H9 (cell line): Measurements from ENCODE around the gene RUNDC3A. TPM values are rescaled to one million over a fixed set of nuclear protein-coding genes. Genes with fewer than 3 reads are reported as not detected.

ENCODE experiments used
- DNase-seq: peaks from one replicate; pipeline ENCODE4 v3.0.0-alpha.2; 2017
- H2AFZ ChIP-seq: one replicate; pipeline ENCODE4 v1.6.1; 2013; ENCODE audit warnings: mild to moderate bottlenecking, low read length, control low read depth, moderate library complexity
- H2AK5ac ChIP-seq: 2 replicates; pipeline ENCODE4 v1.6.1; 2013; ENCODE audit warnings: low read length, control low read depth, mixed read lengths; ENCODE audit not compliant: insufficient read length
- H2BK120ac ChIP-seq: one replicate; pipeline ENCODE4 v1.6.1; 2013; ENCODE audit warnings: low read depth, mild to moderate bottlenecking, low read length, control low read depth, inconsistent platforms; ENCODE audit not compliant: poor library complexity, severe bottlenecking
- H2BK12ac ChIP-seq: 2 replicates; pipeline ENCODE4 v1.6.1; 2013; ENCODE audit warnings: low read length, control low read depth, mixed read lengths, low read depth; ENCODE audit not compliant: insufficient read length
- H2BK15ac ChIP-seq: 2 replicates; pipeline ENCODE4 v1.6.1; 2013; ENCODE audit warnings: low read depth, low read length, control low read depth
- H2BK20ac ChIP-seq: one replicate; pipeline ENCODE4 v1.6.1; 2013; ENCODE audit warnings: low read depth, mild to moderate bottlenecking, low read length, control low read depth, inconsistent platforms; ENCODE audit not compliant: poor library complexity, severe bottlenecking
- H2BK5ac ChIP-seq: 2 replicates; pipeline ENCODE4 v1.6.1; 2013; ENCODE audit warnings: low read length, control low read depth, mixed read lengths; ENCODE audit not compliant: insufficient read length
- H3K14ac ChIP-seq: 2 replicates; pipeline ENCODE4 v1.6.1; 2013; ENCODE audit warnings: low read length, control low read depth; ENCODE audit not compliant: insufficient read depth
- H3K18ac ChIP-seq: 2 replicates; pipeline ENCODE4 v1.6.1; 2013; ENCODE audit warnings: low read depth, mild to moderate bottlenecking, mixed read lengths, low read length, control low read depth; ENCODE audit not compliant: insufficient read length
- H3K23ac ChIP-seq: 2 replicates; pipeline ENCODE4 v1.6.1; 2013; ENCODE audit warnings: low read length, control low read depth, mixed read lengths, low read depth; ENCODE audit not compliant: insufficient read length
- H3K23me2 ChIP-seq: 2 replicates; pipeline ENCODE4 v1.6.1; 2013; ENCODE audit warnings: low read depth, mild to moderate bottlenecking, mixed read lengths, low read length, control low read depth; ENCODE audit not compliant: insufficient read length, poor library complexity, severe bottlenecking
- H3K27ac ChIP-seq: 2 replicates; pipeline ENCODE4 v1.5.1; 2013; ENCODE audit warnings: low read length, control low read depth, mixed read lengths, low read depth; ENCODE audit not compliant: insufficient read length
- H3K27me3 ChIP-seq: 2 replicates; pipeline ENCODE4 v1.6.1; 2013; ENCODE audit warnings: low read length, control low read depth, inconsistent platforms; ENCODE audit not compliant: insufficient read depth
- H3K4ac ChIP-seq: 2 replicates; pipeline ENCODE4 v1.6.1; 2013; ENCODE audit warnings: low read depth, mild to moderate bottlenecking, control low read depth, inconsistent platforms, low read length, moderate library complexity
- H3K4me1 ChIP-seq: 2 replicates; pipeline ENCODE4 v1.6.1; 2013; ENCODE audit warnings: low read length, control low read depth, inconsistent platforms; ENCODE audit not compliant: insufficient read depth
- H3K4me2 ChIP-seq: 2 replicates; pipeline ENCODE4 v1.6.1; 2013; ENCODE audit warnings: low read length, control low read depth, mixed read lengths; ENCODE audit not compliant: insufficient read length, insufficient read depth
- H3K56ac ChIP-seq: 2 replicates; pipeline ENCODE4 v1.6.1; 2013; ENCODE audit warnings: low read depth, mild to moderate bottlenecking, mixed read lengths, low read length, control low read depth; ENCODE audit not compliant: insufficient read length
- H3K79me1 ChIP-seq: 2 replicates; pipeline ENCODE4 v1.6.1; 2013; ENCODE audit warnings: low read depth, mild to moderate bottlenecking, moderate library complexity, low read length, control low read depth, inconsistent platforms; ENCODE audit not compliant: insufficient read depth, poor library complexity, severe bottlenecking
- H3K79me2 ChIP-seq: 2 replicates; pipeline ENCODE4 v1.6.1; 2013; ENCODE audit warnings: low read length, control low read depth, inconsistent platforms; ENCODE audit not compliant: insufficient read depth
- H3K9ac ChIP-seq: 2 replicates; pipeline ENCODE4 v1.6.1; 2013; ENCODE audit warnings: low read length, control low read depth, mixed read lengths; ENCODE audit not compliant: insufficient read length; ENCODE audit errors: extremely low read depth
- H3K9me3 ChIP-seq: one replicate; pipeline ENCODE4 v1.6.1; 2013; ENCODE audit warnings: low read depth, low read length, inconsistent platforms; ENCODE audit not compliant: control insufficient read depth
- H3T11ph ChIP-seq: one replicate; pipeline ENCODE4 v1.6.1; 2013; ENCODE audit warnings: mild to moderate bottlenecking, low read length, control low read depth, inconsistent platforms
- H4K20me1 ChIP-seq: one replicate; pipeline ENCODE4 v1.6.1; 2013; ENCODE audit not compliant: control insufficient read depth, insufficient read length, insufficient read depth
- H4K5ac ChIP-seq: 2 replicates; pipeline ENCODE4 v1.6.1; 2013; ENCODE audit warnings: low read depth, mild to moderate bottlenecking, mixed read lengths, low read length, control low read depth; ENCODE audit not compliant: insufficient read length
- H4K8ac ChIP-seq: replicated peaks from 2 replicates; pipeline ENCODE4 v1.6.1; 2013; ENCODE audit warnings: low read length, control low read depth, mixed read lengths, low read depth; ENCODE audit not compliant: insufficient read length
- H4K91ac ChIP-seq: 2 replicates; pipeline ENCODE4 v1.6.1; 2013; ENCODE audit warnings: low read depth, mild to moderate bottlenecking, moderate library complexity, mixed read lengths, low read length, control low read depth; ENCODE audit not compliant: insufficient read length
- H3K27ac Mint-ChIP-seq, 3 experiments: 2 replicates in 2 of 3; 3 replicates in 1 of 3; pipeline ENCODE4 v1.8.0; 2020 to 2021; ENCODE audit warnings: mixed read lengths in 3 of 3, mild to moderate bottlenecking in 1 of 3, moderate library complexity in 1 of 3
- H3K27me3 Mint-ChIP-seq: 2 replicates; pipeline ENCODE4 v1.8.0; 2021; ENCODE audit warnings: low read depth, mild to moderate bottlenecking, moderate library complexity, mixed read lengths
- H3K36me3 Mint-ChIP-seq, 3 experiments: 2 replicates in 2 of 3; 3 replicates in 1 of 3; pipeline ENCODE4 v1.8.0; 2020 to 2021; ENCODE audit warnings: low read depth in 3 of 3, mixed read lengths in 3 of 3; ENCODE audit not compliant: insufficient read depth in 1 of 3
- H3K4me1 Mint-ChIP-seq, 2 experiments: 2 replicates each; pipeline ENCODE4 v1.8.0; 2020; ENCODE audit warnings: mixed read lengths in 2 of 2
- H3K4me3 Mint-ChIP-seq, 2 experiments: 2 replicates in 1 of 2; 3 replicates in 1 of 2; pipeline ENCODE4 v1.8.0; 2020 to 2021; ENCODE audit warnings: mild to moderate bottlenecking in 2 of 2, mixed read lengths in 2 of 2, moderate library complexity in 1 of 2
- H3K9me3 Mint-ChIP-seq, 2 experiments: 2 replicates in 1 of 2; 3 replicates in 1 of 2; pipeline ENCODE4 v1.8.0; 2020; ENCODE audit warnings: mild to moderate bottlenecking in 2 of 2, mixed read lengths in 2 of 2, moderate library complexity in 1 of 2
- WGBS: extraction: QIAGEN DNeasy Blood & Tissue Kit; methylation state at CpG from one replicate; pipeline ENCODE4 v1.1.7; 2013; ENCODE audit warnings: missing lambda C conversion rate, low lambda C conversion rate, mixed read lengths; ENCODE audit not compliant: insufficient read length; ENCODE audit errors: extremely low coverage; 5-methylcytosine and 5-hydroxymethylcytosine counted together
- long read RNA-seq: library from polyadenylated mRNA; unstranded; transcript quantifications from one replicate; pipeline ENCODE4 v2.0.0, GENCODE V29; 2020
- total RNA-seq: library from RNA; stranded (reverse); gene quantifications from 2 replicates; pipeline ENCODE4 v1.2.1, GENCODE V29; 2021
- TF ChIP-seq, protein P1 (sequence below): fragments of 200-600 bp; sonication (generic); conservative IDR thresholded peaks from 3 replicates; pipeline ENCODE4 v1.8.0; 2021; ENCODE audit warnings: antibody characterized with exemption, mild to moderate bottlenecking

The RUNDC3A gene
- 2.2 and 3.8 TPM in 2 replicates for total RNA-seq
- long read RNA-seq, partial matches to known transcripts = 1 of 2 reads
- long read RNA-seq, other reads (novel, unspliced or antisense) = 1 of 2 reads

DNA sequence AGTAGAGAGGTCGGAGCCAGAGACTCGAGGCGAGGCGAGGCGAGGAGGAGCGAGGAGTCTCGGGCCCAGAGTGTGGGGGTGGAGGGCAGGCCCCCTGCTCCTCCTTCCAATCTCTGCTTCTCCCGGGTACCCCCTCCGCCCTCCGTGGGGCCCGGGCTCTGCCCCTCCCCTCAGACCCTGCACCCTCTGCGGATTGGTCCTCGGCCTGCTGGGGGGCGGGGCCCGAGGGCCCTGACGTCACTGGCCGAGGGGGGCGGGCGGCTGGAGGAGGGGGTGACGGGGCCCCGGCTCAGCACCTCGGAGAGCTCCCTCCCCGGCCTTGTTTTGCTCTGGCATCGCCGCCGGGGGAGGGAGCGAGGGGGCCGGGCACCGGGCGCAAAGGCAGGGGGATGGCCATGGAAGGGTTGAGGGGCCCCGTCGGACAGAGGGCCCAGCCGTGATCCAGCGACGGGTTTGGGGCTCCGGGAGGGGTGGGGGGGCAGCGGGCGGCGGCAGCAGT lies at the start of gene RUNDC3A:
Gene RUNDC3A, plus strand, starts transcription at position 282 of the 499 bp plus-strand sequence. CDS start 232 bp downstream, outside the sequence.
- DNase-seq = peak; percentile 98
- Histone ChIP-seq H2BK120ac (no peak within 1 kb of the TSS), H2BK5ac (no peak within 1 kb of the TSS), H3K4ac (no peak within 1 kb of the TSS), H3K23me2 (peaks cover 9% of the 10 kb centered on the region), H2BK12ac (no peak within 1 kb of the TSS), H3K27ac (no peak within 1 kb of the TSS), H4K5ac (no peak within 1 kb of the TSS), H3K18ac (peak within 1 kb of the TSS; percentile 41), H2BK20ac (no peak within 1 kb of the TSS), H3K79me2 (no peaks in the 10 kb centered on the region), H3K79me1 (no peaks in the 10 kb centered on the region), H4K20me1 (no peaks in the 10 kb centered on the region), H3K4me1 (peaks cover 7% of the 10 kb centered on the region; the same call in 1 of the 2 replicates), H3K56ac (no peak within 1 kb of the TSS), H3K27me3 (no peaks in the 10 kb centered on the region; the same call in 1 of the 2 replicates), H3K23ac (no peak within 1 kb of the TSS), H3T11ph (no peak within 1 kb of the TSS), H2BK15ac (no peak within 1 kb of the TSS), H2AK5ac (no peak within 1 kb of the TSS), H2AFZ (no peak within 1 kb of the TSS), H4K91ac (no peak within 1 kb of the TSS), H3K9me3 (no peaks in the 10 kb centered on the region), H3K4me2 (peak within 1 kb of the TSS; percentile 75), H3K14ac (no peak within 1 kb of the TSS), H3K9ac (no peak within 1 kb of the TSS), H4K8ac (no peak within 1 kb of the TSS)
- TF ChIP-seq, protein P1, sequence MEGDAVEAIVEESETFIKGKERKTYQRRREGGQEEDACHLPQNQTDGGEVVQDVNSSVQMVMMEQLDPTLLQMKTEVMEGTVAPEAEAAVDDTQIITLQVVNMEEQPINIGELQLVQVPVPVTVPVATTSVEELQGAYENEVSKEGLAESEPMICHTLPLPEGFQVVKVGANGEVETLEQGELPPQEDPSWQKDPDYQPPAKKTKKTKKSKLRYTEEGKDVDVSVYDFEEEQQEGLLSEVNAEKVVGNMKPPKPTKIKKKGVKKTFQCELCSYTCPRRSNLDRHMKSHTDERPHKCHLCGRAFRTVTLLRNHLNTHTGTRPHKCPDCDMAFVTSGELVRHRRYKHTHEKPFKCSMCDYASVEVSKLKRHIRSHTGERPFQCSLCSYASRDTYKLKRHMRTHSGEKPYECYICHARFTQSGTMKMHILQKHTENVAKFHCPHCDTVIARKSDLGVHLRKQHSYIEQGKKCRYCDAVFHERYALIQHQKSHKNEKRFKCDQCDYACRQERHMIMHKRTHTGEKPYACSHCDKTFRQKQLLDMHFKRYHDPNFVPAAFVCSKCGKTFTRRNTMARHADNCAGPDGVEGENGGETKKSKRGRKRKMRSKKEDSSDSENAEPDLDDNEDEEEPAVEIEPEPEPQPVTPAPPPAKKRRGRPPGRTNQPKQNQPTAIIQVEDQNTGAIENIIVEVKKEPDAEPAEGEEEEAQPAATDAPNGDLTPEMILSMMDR = no peak
- Mint-ChIP-seq H3K4me3 (peak within 1 kb of the TSS; percentile 67 to 81), H3K9me3 (no peaks in the 10 kb centered on the region), H3K36me3 (peaks cover 0 to 7% (median 5%) of the 10 kb centered on the region in 3 experiments; a peak in 3 of 7 replicates), H3K4me1 (peaks cover 34 to 49% of the 10 kb centered on the region in 2 experiments), H3K27me3 (peaks cover 23% of the 10 kb centered on the region), H3K27ac (peak within 1 kb of the TSS in 1 of 3 experiments; percentile 89; a peak in 2 of 7 replicates)
- no CpG with 5 or more reads among the region's 39 CpGs for WGBS
